H9 (cell line): ENCODE results near the gene CDH7. TPM values are rescaled to one million over a fixed set of nuclear protein-coding genes. Genes with fewer than 3 reads are reported as not detected.

Experiments
- DNase-seq: peaks from one replicate; pipeline ENCODE4 v3.0.0-alpha.2; 2017
- H2AFZ ChIP-seq: one replicate; pipeline ENCODE4 v1.6.1; 2013; ENCODE audit warnings: mild to moderate bottlenecking, low read length, control low read depth, moderate library complexity
- H2AK5ac ChIP-seq: 2 replicates; pipeline ENCODE4 v1.6.1; 2013; ENCODE audit warnings: low read length, control low read depth, mixed read lengths; ENCODE audit not compliant: insufficient read length
- H2BK120ac ChIP-seq: one replicate; pipeline ENCODE4 v1.6.1; 2013; ENCODE audit warnings: low read depth, mild to moderate bottlenecking, low read length, control low read depth, inconsistent platforms; ENCODE audit not compliant: poor library complexity, severe bottlenecking
- H2BK12ac ChIP-seq: 2 replicates; pipeline ENCODE4 v1.6.1; 2013; ENCODE audit warnings: low read length, control low read depth, mixed read lengths, low read depth; ENCODE audit not compliant: insufficient read length
- H2BK15ac ChIP-seq: 2 replicates; pipeline ENCODE4 v1.6.1; 2013; ENCODE audit warnings: low read depth, low read length, control low read depth
- H2BK20ac ChIP-seq: one replicate; pipeline ENCODE4 v1.6.1; 2013; ENCODE audit warnings: low read depth, mild to moderate bottlenecking, low read length, control low read depth, inconsistent platforms; ENCODE audit not compliant: poor library complexity, severe bottlenecking
- H2BK5ac ChIP-seq: 2 replicates; pipeline ENCODE4 v1.6.1; 2013; ENCODE audit warnings: low read length, control low read depth, mixed read lengths; ENCODE audit not compliant: insufficient read length
- H3K14ac ChIP-seq: 2 replicates; pipeline ENCODE4 v1.6.1; 2013; ENCODE audit warnings: low read length, control low read depth; ENCODE audit not compliant: insufficient read depth
- H3K18ac ChIP-seq: 2 replicates; pipeline ENCODE4 v1.6.1; 2013; ENCODE audit warnings: low read depth, mild to moderate bottlenecking, mixed read lengths, low read length, control low read depth; ENCODE audit not compliant: insufficient read length
- H3K23ac ChIP-seq: 2 replicates; pipeline ENCODE4 v1.6.1; 2013; ENCODE audit warnings: low read length, control low read depth, mixed read lengths, low read depth; ENCODE audit not compliant: insufficient read length
- H3K23me2 ChIP-seq: 2 replicates; pipeline ENCODE4 v1.6.1; 2013; ENCODE audit warnings: low read depth, mild to moderate bottlenecking, mixed read lengths, low read length, control low read depth; ENCODE audit not compliant: insufficient read length, poor library complexity, severe bottlenecking
- H3K27ac ChIP-seq: 2 replicates; pipeline ENCODE4 v1.5.1; 2013; ENCODE audit warnings: low read length, control low read depth, mixed read lengths, low read depth; ENCODE audit not compliant: insufficient read length
- H3K27me3 ChIP-seq: 2 replicates; pipeline ENCODE4 v1.6.1; 2013; ENCODE audit warnings: low read length, control low read depth, inconsistent platforms; ENCODE audit not compliant: insufficient read depth
- H3K4ac ChIP-seq: 2 replicates; pipeline ENCODE4 v1.6.1; 2013; ENCODE audit warnings: low read depth, mild to moderate bottlenecking, control low read depth, inconsistent platforms, low read length, moderate library complexity
- H3K4me1 ChIP-seq: 2 replicates; pipeline ENCODE4 v1.6.1; 2013; ENCODE audit warnings: low read length, control low read depth, inconsistent platforms; ENCODE audit not compliant: insufficient read depth
- H3K4me2 ChIP-seq: 2 replicates; pipeline ENCODE4 v1.6.1; 2013; ENCODE audit warnings: low read length, control low read depth, mixed read lengths; ENCODE audit not compliant: insufficient read length, insufficient read depth
- H3K56ac ChIP-seq: 2 replicates; pipeline ENCODE4 v1.6.1; 2013; ENCODE audit warnings: low read depth, mild to moderate bottlenecking, mixed read lengths, low read length, control low read depth; ENCODE audit not compliant: insufficient read length
- H3K79me1 ChIP-seq: 2 replicates; pipeline ENCODE4 v1.6.1; 2013; ENCODE audit warnings: low read depth, mild to moderate bottlenecking, moderate library complexity, low read length, control low read depth, inconsistent platforms; ENCODE audit not compliant: insufficient read depth, poor library complexity, severe bottlenecking
- H3K79me2 ChIP-seq: 2 replicates; pipeline ENCODE4 v1.6.1; 2013; ENCODE audit warnings: low read length, control low read depth, inconsistent platforms; ENCODE audit not compliant: insufficient read depth
- H3K9ac ChIP-seq: 2 replicates; pipeline ENCODE4 v1.6.1; 2013; ENCODE audit warnings: low read length, control low read depth, mixed read lengths; ENCODE audit not compliant: insufficient read length; ENCODE audit errors: extremely low read depth
- H3K9me3 ChIP-seq: one replicate; pipeline ENCODE4 v1.6.1; 2013; ENCODE audit warnings: low read depth, low read length, inconsistent platforms; ENCODE audit not compliant: control insufficient read depth
- H3T11ph ChIP-seq: one replicate; pipeline ENCODE4 v1.6.1; 2013; ENCODE audit warnings: mild to moderate bottlenecking, low read length, control low read depth, inconsistent platforms
- H4K20me1 ChIP-seq: one replicate; pipeline ENCODE4 v1.6.1; 2013; ENCODE audit not compliant: control insufficient read depth, insufficient read length, insufficient read depth
- H4K5ac ChIP-seq: 2 replicates; pipeline ENCODE4 v1.6.1; 2013; ENCODE audit warnings: low read depth, mild to moderate bottlenecking, mixed read lengths, low read length, control low read depth; ENCODE audit not compliant: insufficient read length
- H4K8ac ChIP-seq: replicated peaks from 2 replicates; pipeline ENCODE4 v1.6.1; 2013; ENCODE audit warnings: low read length, control low read depth, mixed read lengths, low read depth; ENCODE audit not compliant: insufficient read length
- H4K91ac ChIP-seq: 2 replicates; pipeline ENCODE4 v1.6.1; 2013; ENCODE audit warnings: low read depth, mild to moderate bottlenecking, moderate library complexity, mixed read lengths, low read length, control low read depth; ENCODE audit not compliant: insufficient read length
- H3K27ac Mint-ChIP-seq, 3 experiments: 2 replicates in 2 of 3; 3 replicates in 1 of 3; pipeline ENCODE4 v1.8.0; 2020 to 2021; ENCODE audit warnings: mixed read lengths in 3 of 3, mild to moderate bottlenecking in 1 of 3, moderate library complexity in 1 of 3
- H3K27me3 Mint-ChIP-seq: 2 replicates; pipeline ENCODE4 v1.8.0; 2021; ENCODE audit warnings: low read depth, mild to moderate bottlenecking, moderate library complexity, mixed read lengths
- H3K36me3 Mint-ChIP-seq, 3 experiments: 2 replicates in 2 of 3; 3 replicates in 1 of 3; pipeline ENCODE4 v1.8.0; 2020 to 2021; ENCODE audit warnings: low read depth in 3 of 3, mixed read lengths in 3 of 3; ENCODE audit not compliant: insufficient read depth in 1 of 3
- H3K4me1 Mint-ChIP-seq, 2 experiments: 2 replicates each; pipeline ENCODE4 v1.8.0; 2020; ENCODE audit warnings: mixed read lengths in 2 of 2
- H3K4me3 Mint-ChIP-seq, 2 experiments: 2 replicates in 1 of 2; 3 replicates in 1 of 2; pipeline ENCODE4 v1.8.0; 2020 to 2021; ENCODE audit warnings: mild to moderate bottlenecking in 2 of 2, mixed read lengths in 2 of 2, moderate library complexity in 1 of 2
- H3K9me3 Mint-ChIP-seq, 2 experiments: 2 replicates in 1 of 2; 3 replicates in 1 of 2; pipeline ENCODE4 v1.8.0; 2020; ENCODE audit warnings: mild to moderate bottlenecking in 2 of 2, mixed read lengths in 2 of 2, moderate library complexity in 1 of 2
- CTCF ChIP-seq: fragments of 200-600 bp; sonication (generic); conservative IDR thresholded peaks from 3 replicates; pipeline ENCODE4 v1.8.0; 2021; ENCODE audit warnings: antibody characterized with exemption, mild to moderate bottlenecking
- WGBS: extraction: QIAGEN DNeasy Blood & Tissue Kit; methylation state at CpG from one replicate; pipeline ENCODE4 v1.1.7; 2013; ENCODE audit warnings: missing lambda C conversion rate, low lambda C conversion rate, mixed read lengths; ENCODE audit not compliant: insufficient read length; ENCODE audit errors: extremely low coverage; 5-methylcytosine and 5-hydroxymethylcytosine counted together
- total RNA-seq: library from RNA; stranded (reverse); gene quantifications from 2 replicates; pipeline ENCODE4 v1.2.1, GENCODE V29; 2021

CDH7 gene
- total RNA-seq, 1 experiment from 2014 or later: 0.13 TPM

GRCh38 chr18:65768120-65768778 is 17.4 kb downstream of the CDH7 start:
- Histone ChIP-seq H2BK120ac (no peak overlapping the region), H4K20me1 (no peaks in the 10 kb centered on the region), H2BK12ac (no peak overlapping the region), H3K9me3 (no peaks in the 10 kb centered on the region), H2BK20ac (no peak overlapping the region), H3K4me2 (no peak overlapping the region), H3K4me1 (no peaks in the 10 kb centered on the region), H3K79me1 (no peaks in the 10 kb centered on the region), H3K14ac (no peak overlapping the region), H4K8ac (no peak overlapping the region), H3K18ac (no peak overlapping the region), H3K56ac (no peak overlapping the region), H2AFZ (no peak overlapping the region), H3K23ac (no peak overlapping the region), H4K5ac (no peak overlapping the region), H3K27me3 (no peaks in the 10 kb centered on the region), H2BK5ac (no peak overlapping the region), H3K9ac (no peak overlapping the region), H3K79me2 (no peaks in the 10 kb centered on the region), H2BK15ac (no peak overlapping the region), H3T11ph (no peak overlapping the region), H2AK5ac (no peak overlapping the region), H3K23me2 (no peaks in the 10 kb centered on the region), H4K91ac (no peak overlapping the region), H3K4ac (no peak overlapping the region), H3K27ac (no peak overlapping the region)
- no peaks in the 10 kb centered on the region for H3K9me3 Mint-ChIP-seq
- TF ChIP-seq CTCF: no peak
- H3K4me1 Mint-ChIP-seq: peaks cover 0 to 4% of the 10 kb centered on the region in 2 experiments; a peak in 1 of 4 replicates
- no peak for DNase-seq
- H3K36me3 Mint-ChIP-seq: no peaks in the 10 kb centered on the region
- no peaks in the 10 kb centered on the region for H3K27me3 Mint-ChIP-seq
- no CpG with 5 or more reads among the region's 15 CpGs for WGBS
- no peak overlapping the region for H3K4me3 Mint-ChIP-seq
- H3K27ac Mint-ChIP-seq: no peak overlapping the region
